K562 (cell line): ENCODE data around the gene SUMF1. TPM values are rescaled to one million over a fixed set of nuclear protein-coding genes. Genes with fewer than 3 reads are reported as not detected.

Experiments used
- CBFA2T2 ChIP-seq: fragments of 450-650 bp; conservative IDR thresholded peaks from 2 replicates; pipeline ENCODE4 v1.6.1; 2017; ENCODE audit warnings: mild to moderate bottlenecking
- CBFA2T3 ChIP-seq: fragments of 450-650 bp; IDR thresholded peaks from 2 replicates; pipeline ENCODE4 v1.6.1; 2017
- EP400 ChIP-seq: fragments of 450-650 bp; IDR thresholded peaks from 2 replicates; pipeline ENCODE4 v1.6.1; 2017; ENCODE audit warnings: antibody characterized with exemption, mild to moderate bottlenecking, moderate library complexity
- ESRRA ChIP-seq: fragments of 450-650 bp; IDR thresholded peaks from 2 replicates; pipeline ENCODE4 v1.6.1; 2014; ENCODE audit warnings: low read depth, mild to moderate bottlenecking, moderate library complexity, borderline replicate concordance
- ETS1 ChIP-seq: conservative IDR thresholded peaks from 2 replicates; pipeline ENCODE4 v1.6.1; 2011; ENCODE audit warnings: low read depth, mild to moderate bottlenecking, low read length; ENCODE audit not compliant: control insufficient read depth
- EWSR1 ChIP-seq: fragments of 450-650 bp; IDR thresholded peaks from 2 replicates; pipeline ENCODE4 v1.6.1; 2018; ENCODE audit warnings: borderline replicate concordance, mild to moderate bottlenecking, low read depth, moderate library complexity; ENCODE audit not compliant: partially characterized antibody
- GMEB1 ChIP-seq: fragments of 250-450 bp; sonication (Bioruptor Pico); IDR thresholded peaks from 2 replicates; pipeline ENCODE4 v1.4.0; 2020; ENCODE audit warnings: mild to moderate bottlenecking
- GTF2A2 ChIP-seq: IDR thresholded peaks from 2 replicates; pipeline ENCODE4 v1.6.1; 2016; ENCODE audit warnings: mild to moderate bottlenecking, missing genetic modification characterization, missing compliant biosample characterization
- HDGF ChIP-seq: fragments of 450-650 bp; IDR thresholded peaks from 2 replicates; pipeline ENCODE4 v1.6.1; 2016
- LEF1 ChIP-seq: fragments of 450-650 bp; IDR thresholded peaks from 2 replicates; pipeline ENCODE4 v1.6.1; 2016; ENCODE audit warnings: mild to moderate bottlenecking
- MECOM ChIP-seq: fragments of 250-450 bp; sonication (Bioruptor Pico); IDR thresholded peaks from 2 replicates; pipeline ENCODE4 v1.8.0; 2022; ENCODE audit warnings: inconsistent platforms
- MXD1 ChIP-seq: fragments of 250-450 bp; sonication (Bioruptor Pico); IDR thresholded peaks from 2 replicates; pipeline ENCODE4 v1.8.0; 2021; ENCODE audit warnings: borderline replicate concordance, mild to moderate bottlenecking, moderate library complexity; ENCODE audit not compliant: poor library complexity, severe bottlenecking
- SREBF2 ChIP-seq: sonication (generic); formaldehyde crosslinking; IDR thresholded peaks from 2 replicates; pipeline ENCODE4 v1.4.0; 2020; ENCODE audit warnings: mild to moderate bottlenecking, missing genetic modification reagents
- ZBTB40 ChIP-seq, 2 experiments: fragments of 450-650 bp in 1 of 2; sonication (generic) in 1 of 2; formaldehyde crosslinking in 1 of 2; IDR thresholded peaks; 2 replicates each; pipeline versions ENCODE4 v1.7.1 to v1.9.0; 2016 to 2022; ENCODE audit warnings: inconsistent platforms in 1 of 2, mild to moderate bottlenecking in 1 of 2, missing genetic modification reagents in 1 of 2
- ZNF408 ChIP-seq: fragments of 250-450 bp; sonication (Bioruptor Pico); IDR thresholded peaks from 2 replicates; pipeline ENCODE4 v1.4.0; 2020; ENCODE audit warnings: low read depth, mild to moderate bottlenecking, moderate library complexity
- ZNF583 ChIP-seq: fragments of 250-450 bp; sonication (Bioruptor Pico); IDR thresholded peaks from 2 replicates; pipeline ENCODE4 v1.4.0; 2020
- ZNF76 ChIP-seq: fragments of 250-450 bp; sonication (Bioruptor Pico); IDR thresholded peaks from 2 replicates; pipeline ENCODE4 v1.4.0; 2020; ENCODE audit warnings: mild to moderate bottlenecking, moderate library complexity, borderline replicate concordance
- ZNF764 ChIP-seq: fragments of 250-450 bp; sonication (Bioruptor Pico); IDR thresholded peaks from 2 replicates; pipeline ENCODE4 v1.4.0; 2020; ENCODE audit warnings: low read depth, mild to moderate bottlenecking, moderate library complexity
- polyA plus RNA-seq, 8 experiments: library from polyadenylated mRNA; depleted of rRNA in 4 of 8; stranded (reverse) in 5 of 8; unstranded in 3 of 8; fragments of >200 nt; fragmentation: Nextera tagmentation in 2 of 8; fragmentation: Illumina TruSeq in 1 of 8; extraction: Ambion mirVana in 2 of 8; extraction: Trizol in 1 of 8; gene quantifications; 2 replicates each; pipeline versions ENCODE4 v1.2.1 to v1.2.3, GENCODE V29; 2011 to 2014; ENCODE audit warnings: inconsistent platforms in 1 of 8, missing spikeins in 1 of 8
- total RNA-seq, 7 experiments: library from RNA; depleted of rRNA in 6 of 7; stranded (reverse); fragments of >200 nt in 6 of 7; fragmentation: Illumina TruSeq in 2 of 7; extraction: Trizol in 2 of 7; gene quantifications; 2 replicates each; pipeline versions ENCODE4 v1.2.1 to v1.2.3, GENCODE V29; 2011 to 2021; ENCODE audit warnings: low replicate concordance in 1 of 7

SUMF1 gene
- total and polyA plus RNA-seq, 9 of the 15 experiments (the other 6 are each of a cell fraction or from before 2014, with no cell fraction given), result 1.3 to 7.4 (median 4.2) TPM

GRCh38 chr3:4350789-4351163 lies 116.3 kb downstream of the SUMF1 start (continued):
- no peak for TF ChIP-seq ZNF764 (CRISPR knock-in tag)
- no peak; the same call in 1 of the 2 replicates for TF ChIP-seq EP400
- no peak for TF ChIP-seq MXD1
- TF ChIP-seq ZNF583 (CRISPR knock-in tag), result no peak
- TF ChIP-seq CBFA2T3, result no peak
- no peak for TF ChIP-seq EWSR1
- no peak for TF ChIP-seq ETS1
- TF ChIP-seq LEF1, result no peak
- no peak for TF ChIP-seq SREBF2 (CRISPR knock-in tag)
- TF ChIP-seq GTF2A2, result no peak
- no peak for TF ChIP-seq ZNF408
- no peak for TF ChIP-seq ZNF76
- no peak for TF ChIP-seq MECOM
- no peak for TF ChIP-seq CBFA2T2
- TF ChIP-seq GMEB1 (CRISPR knock-in tag), result no peak
- 0 out of 2 replicates have a peak, but pooled peaks have one; percentile 67 for TF ChIP-seq HDGF
- TF ChIP-seq ESRRA, result no peak
- TF ChIP-seq ZBTB40 (IDR thresholded peaks at IDR 0.05), result peak; percentile 19; the same call in 1 of the 2 replicates
- TF ChIP-seq ZBTB40 (CRISPR knock-in tag; IDR thresholded peaks at IDR 0.05), result no peak
